ENCODE data around the gene SCAMP4. TPM values are rescaled to one million over a fixed set of nuclear protein-coding genes. Genes with fewer than 3 reads are reported as not detected.
A peak's percentile ranks its signal among the peaks of the same experiment; 100 is the strongest.

The SCAMP4 gene
- total and polyA plus RNA-seq, 9 of the 15 experiments (the other 6 are each of a cell fraction or from before 2014, with no cell fraction given) = 0.81 to 45.9 (median 12.8) TPM

DNA sequence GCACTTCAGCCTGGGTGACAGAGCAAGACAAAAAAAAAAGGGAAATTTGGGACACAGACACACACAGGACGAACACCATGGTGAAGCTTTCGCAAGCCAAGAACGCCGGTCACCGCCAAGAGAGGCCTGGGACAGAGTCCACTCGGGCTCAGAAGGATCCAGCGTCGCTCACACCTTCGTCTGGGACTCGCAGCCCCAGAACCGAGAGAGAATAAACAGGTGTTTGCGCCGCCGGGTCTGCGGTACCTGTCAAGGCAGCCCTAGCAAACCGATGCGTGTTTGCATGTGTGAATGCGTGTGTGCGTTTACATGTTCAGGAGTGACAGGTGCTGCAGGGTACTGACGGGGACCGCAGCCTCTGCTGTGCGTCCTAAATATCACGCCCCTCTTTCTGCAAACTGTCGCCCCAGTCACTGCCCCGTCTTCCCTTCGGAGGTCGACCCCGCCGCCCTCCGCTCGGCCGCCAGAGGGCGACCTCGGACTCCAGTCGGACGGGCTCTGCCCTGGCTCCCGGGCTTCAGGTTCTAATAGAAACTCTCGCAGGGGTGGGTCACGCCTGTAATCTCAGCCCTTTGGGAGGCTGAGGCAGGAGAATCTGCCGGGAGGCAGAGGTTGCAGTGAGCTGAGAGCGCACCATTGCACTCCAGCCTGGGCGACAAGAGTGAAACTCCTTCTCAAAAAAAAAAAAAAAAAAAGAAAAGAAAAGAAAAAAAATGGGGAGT, 24.0 kb downstream of the SCAMP4 start (continued):
- TF ChIP-seq EZH2 (IDR thresholded peaks at IDR 0.05; ENCODE audit: borderline replicate concordance, low read depth, low read length) (no peak), CREB5 (CRISPR knock-in tag; IDR thresholded peaks at IDR 0.05) (no peak), RAD21 (CRISPR knock-in tag; conservative IDR thresholded peaks at IDR 0.05 in 1 of 2, IDR thresholded peaks at IDR 0.05 in 1 of 2) (peak; percentile 77 to 85), IRF2 (CRISPR knock-in tag; IDR thresholded peaks at IDR 0.05) (no peak)

GRCh38 chr19:1931445-1931844, 26.2 kb downstream of the SCAMP4 start:
- H3K4me1 ChIP-seq (replicated peaks in 1 of 2; ENCODE audit: control insufficient read depth in 2 of 2, insufficient read depth in 2 of 2, low read length in 2 of 2) = peaks cover 6 to 29% of the 10 kb centered on the region in 2 experiments; a peak in 3 of 5 replicates
- no peaks in the 10 kb centered on the region for H3K79me2 ChIP-seq (ENCODE audit: control insufficient read depth, insufficient read depth, low read length)
- no peak overlapping the region for H3K27ac ChIP-seq (ENCODE audit: extremely low read depth, low read depth, low read length)
- 20% methylated on average over 1 of the region's 1 CpG for WGBS (ENCODE audit: insufficient coverage, low coverage, missing lambda C conversion rate)
- peaks cover 7% of the 10 kb centered on the region; the same call in 1 of the 2 replicates for H3K9me3 ChIP-seq (replicated peaks; ENCODE audit: control insufficient read depth, insufficient read depth, low read depth, low read length)
- no peak for FAIRE-seq
- no peak overlapping the region for H3K4me3 ChIP-seq
- H4K20me1 ChIP-seq (replicated peaks; ENCODE audit: control insufficient read depth, insufficient read depth, low read length) = no peaks in the 10 kb centered on the region
- no peaks in the 10 kb centered on the region for H3K27me3 ChIP-seq (ENCODE audit: control insufficient read depth in 2 of 2, insufficient read depth in 2 of 2, low read length in 2 of 2)
- no TSS peak for BruUV-seq (replicated peaks)
- ChIA-PET CTCF (ENCODE audit: low intra/inter-chr PET ratio) (no interaction called here), POLR2A (interaction anchor here (0.6 kb wide), 2 partner anchors 157 to 198 kb away, joined by 3 read pairs; no protein-coding TSS in a partner anchor)
- no peak overlapping the region for H3K4me2 ChIP-seq (ENCODE audit: insufficient read depth, low read length)
- no peaks in the 10 kb centered on the region for H3K36me3 ChIP-seq (ENCODE audit: control insufficient read depth, insufficient read depth, low read length)
- no peak for ATAC-seq
- intact Hi-C loops (cut with micrococcal nuclease) (no loop called here), in situ Hi-C loops (cut with MboI) (no loop called here)
- DNase-seq (ENCODE audit: extremely low read depth in 1 of 4, low spot score in 3 of 4) = no peak
- H3K9ac ChIP-seq (ENCODE audit: insufficient read depth in 1 of 2, low read depth in 2 of 2, low read length in 2 of 2) = no peak overlapping the region
- H2AFZ ChIP-seq (ENCODE audit: low read depth, low read length) = no peak overlapping the region
- H3K9me1 ChIP-seq (ENCODE audit: control insufficient read depth, insufficient read depth, low read length) = no peaks in the 10 kb centered on the region
- TF ChIP-seq SMARCA5 (IDR thresholded peaks at IDR 0.05) (peak; percentile 53; the same call in 1 of the 2 replicates), CBX3 (IDR thresholded peaks at IDR 0.05; ENCODE audit: borderline replicate concordance in 1 of 2, low read length in 2 of 2) (peak in 1 of 2 experiments; percentile 89; a peak in 2 of 3 replicates), TRIM24 (IDR thresholded peaks at IDR 0.05) (peak in 1 of 2 experiments; percentile 34; a peak in 1 of 4 replicates), KDM1A (IDR thresholded peaks at IDR 0.05) (peak; percentile 49 to 74; a peak in 3 of 4 replicates), TRIM28 (IDR thresholded peaks at IDR 0.05) (peak; percentile 67; the same call in 1 of the 2 replicates), PTBP1 (IDR thresholded peaks at IDR 0.05; ENCODE audit: low read depth, low read length) (no peak), CHD4 (IDR thresholded peaks at IDR 0.05; ENCODE audit: insufficient read depth, insufficient replicate concordance, low read depth, low read length, poor library complexity, severe bottlenecking) (peak; percentile 65), RBM25 (IDR thresholded peaks at IDR 0.05; ENCODE audit: low read depth, low read length, severe bottlenecking) (peak; percentile 49), CREB1 (IDR thresholded peaks at IDR 0.05) (no peak), CREB1 (CRISPR knock-in tag; IDR thresholded peaks at IDR 0.05) (no peak), ADNP (tag; IDR thresholded peaks at IDR 0.05) (peak; percentile 74), ZNF133 (CRISPR knock-in tag; IDR thresholded peaks at IDR 0.05) (no peak), U2AF1 (optimal IDR thresholded peaks at IDR 0.05; ENCODE audit: low read depth, low read length) (no peak), MTA1 (IDR thresholded peaks at IDR 0.05; ENCODE audit: borderline replicate concordance) (no peak), HIVEP1 (CRISPR knock-in tag; IDR thresholded peaks at IDR 0.05) (no peak), CBX1 (IDR thresholded peaks at IDR 0.05; ENCODE audit: low read depth) (0 out of 2 replicates have a peak, but pooled peaks have one; percentile 58)

Data from K562 (cell line).